HCT116 (cell line): ENCODE measurements around the gene THSD8. TPM values are rescaled to one million over a fixed set of nuclear protein-coding genes. Genes with fewer than 3 reads are reported as not detected.

Experiments
- ATAC-seq: fragments of 200-7000 bp; cut with Tn5 transposase; 2 replicates; pipeline ENCODE4 v1.9.1; 2020; ENCODE audit warnings: mild to moderate bottlenecking, moderate library complexity
- BruUV-seq: library from RNA; stranded (reverse); fragments of 400-500 nt; replicated peaks from 2 replicates; lab custom pipeline; 2021; lab: Mats Ljungman, UMichigan
- CTCF ChIA-PET: fragments of 300-600 bp; sonication (Branson Sonifier 250); formaldehyde crosslinking; loops from one replicate; lab custom pipeline; 2021; ENCODE audit warnings: antibody characterized with exemption; lab: Charles Lee
- POLR2A ChIA-PET: fragments of 300-600, 350-600 bp; sonication (Branson Sonifier 250); formaldehyde crosslinking; loops from one replicate; lab custom pipeline; 2021; ENCODE audit warnings: antibody characterized with exemption; lab: Charles Lee
- RAD21 ChIA-PET, 2 experiments: fragments of 300-600 bp; sonication (Branson Sonifier 250); formaldehyde crosslinking; loops; one replicate each; lab custom pipeline; 2023; ENCODE audit warnings: low total read pairs in 2 of 2; ENCODE audit not compliant: uncharacterized antibody in 2 of 2, unreplicated experiment in 2 of 2, low non-redundant PET in 1 of 2; lab: Charles Lee
- DNase-seq: peaks from one replicate; pipeline ENCODE4 v3.0.0-alpha.2; 2010; ENCODE audit warnings: low read depth, low spot score
- H2AFZ ChIP-seq: fragments of 200-600 bp; shearing (Covaris generic), sonication (generic); 2 replicates; pipeline ENCODE4 v1.6.1; 2017; ENCODE audit warnings: low read depth, mixed run types, mixed read lengths, antibody characterized with exemption, low read length; ENCODE audit not compliant: poor library complexity, severe bottlenecking
- H3K27ac ChIP-seq: 2 replicates; pipeline ENCODE4 v1.5.1; 2012; ENCODE audit warnings: low read depth, low read length
- H3K27me3 ChIP-seq: fragments of 200-600 bp; sonication (generic); 2 replicates; pipeline ENCODE4 v1.6.1; 2016; ENCODE audit warnings: mixed run types, low read length, mixed read lengths; ENCODE audit not compliant: insufficient read depth
- H3K36me3 ChIP-seq, 2 experiments: fragments of 200-500 bp in 1 of 2; fragments of 200-600 bp in 1 of 2; sonication (Bioruptor generic) in 1 of 2; sonication (generic) in 1 of 2; 2 replicates each; pipeline versions ENCODE4 v1.5.1 to v1.6.1; 2014 to 2016; ENCODE audit warnings: low read length in 2 of 2, inconsistent platforms in 1 of 2, mixed read lengths in 1 of 2, mixed run types in 1 of 2; ENCODE audit not compliant: insufficient read depth in 2 of 2, control insufficient read depth in 1 of 2
- H3K4me1 ChIP-seq, 2 experiments: fragments of 200-600 bp in 1 of 2; sonication (generic) in 1 of 2; 2 replicates each; pipeline versions ENCODE4 v1.5.1 to v1.6.1; 2012 to 2017; ENCODE audit warnings: low read length in 2 of 2, inconsistent platforms in 1 of 2, mild to moderate bottlenecking in 1 of 2, mixed read lengths in 1 of 2, mixed run types in 1 of 2, moderate library complexity in 1 of 2; ENCODE audit not compliant: insufficient read depth in 2 of 2, control insufficient read depth in 1 of 2
- H3K4me2 ChIP-seq: fragments of 200-600 bp; sonication (generic); 2 replicates; pipeline ENCODE4 v1.6.1; 2017; ENCODE audit warnings: mixed run types, low read length, mixed read lengths
- H3K4me3 ChIP-seq, 2 experiments: fragments of 200-600 bp in 1 of 2; sonication (generic) in 1 of 2; replicated peaks in 1 of 2; 2 replicates each; pipeline ENCODE4 v1.5.1; 2011 to 2016; ENCODE audit warnings: low read length in 2 of 2, control low read depth in 1 of 2, low read depth in 1 of 2, mild to moderate bottlenecking in 1 of 2, mixed read lengths in 1 of 2, mixed run types in 1 of 2
- H3K79me2 ChIP-seq: fragments of 200-600 bp; sonication (generic); 2 replicates; pipeline ENCODE4 v1.6.1; 2017; ENCODE audit warnings: mild to moderate bottlenecking, mixed run types, low read length, moderate library complexity, mixed read lengths; ENCODE audit not compliant: insufficient read depth
- H3K9ac ChIP-seq: fragments of 200-600 bp; sonication (generic); 2 replicates; pipeline ENCODE4 v1.6.1; 2016; ENCODE audit warnings: low read length, mixed read lengths
- H3K9me2 ChIP-seq: fragments of 200-600 bp; sonication (generic), shearing (Covaris generic); 2 replicates; pipeline ENCODE4 v1.6.1; 2017; ENCODE audit warnings: mixed run types, mild to moderate bottlenecking, moderate library complexity; ENCODE audit not compliant: insufficient read depth
- H3K9me3 ChIP-seq, 2 experiments: fragments of 200-500 bp in 1 of 2; fragments of 200-600 bp in 1 of 2; sonication (Bioruptor generic) in 1 of 2; sonication (generic) in 1 of 2; 2 replicates each; pipeline ENCODE4 v1.6.1; 2014 to 2017; ENCODE audit warnings: low read length in 2 of 2, mixed read lengths in 2 of 2, inconsistent platforms in 1 of 2, low read depth in 1 of 2, mild to moderate bottlenecking in 1 of 2, mixed run types in 1 of 2, moderate library complexity in 1 of 2; ENCODE audit not compliant: control insufficient read depth in 1 of 2, insufficient read depth in 1 of 2
- H4K20me1 ChIP-seq: fragments of 200-600 bp; sonication (generic), shearing (Covaris generic); 2 replicates; pipeline ENCODE4 v1.6.1; 2017; ENCODE audit warnings: mixed run types, mild to moderate bottlenecking, moderate library complexity; ENCODE audit not compliant: insufficient read depth
- ATF3 ChIP-seq: IDR thresholded peaks from 2 replicates; pipeline ENCODE4 v1.6.1; 2012
- CBX3 ChIP-seq: IDR thresholded peaks from 2 replicates; pipeline ENCODE4 v1.6.1; 2012; ENCODE audit warnings: low read depth
- CTCF ChIP-seq, 3 experiments: fragments of 200-600 bp in 1 of 3; sonication (generic) in 1 of 3; IDR thresholded peaks in 2 of 3; conservative IDR thresholded peaks in 1 of 3; 2 replicates each; pipeline ENCODE4 v1.5.1; 2012 to 2017; ENCODE audit warnings: low read depth in 2 of 3, low read length in 2 of 3, antibody characterized with exemption in 1 of 3, borderline replicate concordance in 1 of 3, control low read depth in 1 of 3, mild to moderate bottlenecking in 1 of 3, mixed read lengths in 1 of 3, mixed run types in 1 of 3, moderate library complexity in 1 of 3; ENCODE audit not compliant: insufficient read depth in 1 of 3
- ELF1 ChIP-seq: IDR thresholded peaks from 2 replicates; pipeline ENCODE4 v1.6.1; 2012; ENCODE audit warnings: low read depth, borderline replicate concordance
- EZH2 ChIP-seq: fragments of 200-600 bp; sonication (generic); IDR thresholded peaks from 2 replicates; pipeline ENCODE4 v1.6.1; 2017; ENCODE audit warnings: antibody characterized with exemption, mixed run types
- FOSL1 ChIP-seq: IDR thresholded peaks from 2 replicates; pipeline ENCODE4 v1.6.1; 2012; ENCODE audit warnings: low read depth
- JUND ChIP-seq: IDR thresholded peaks from 2 replicates; pipeline ENCODE4 v1.6.1; 2012
- POLR2A ChIP-seq: IDR thresholded peaks from 2 replicates; pipeline ENCODE4 v1.7.0; 2011; ENCODE audit warnings: borderline replicate concordance; ENCODE audit not compliant: insufficient read depth, insufficient read length; ENCODE audit errors: extremely low read depth
- POLR2AphosphoS5 ChIP-seq: IDR thresholded peaks from 2 replicates; pipeline ENCODE4 v1.6.1; 2011; ENCODE audit warnings: mild to moderate bottlenecking, low read depth, low read length, moderate library complexity
- RAD21 ChIP-seq: IDR thresholded peaks from 2 replicates; pipeline ENCODE4 v1.6.1; 2012; ENCODE audit warnings: low read depth, mild to moderate bottlenecking
- SIN3A ChIP-seq: IDR thresholded peaks from 2 replicates; pipeline ENCODE4 v1.6.1; 2012; ENCODE audit warnings: low read depth
- SP1 ChIP-seq: IDR thresholded peaks from 2 replicates; pipeline ENCODE4 v1.6.1; 2012; ENCODE audit warnings: low read depth
- SRF ChIP-seq: IDR thresholded peaks from 2 replicates; pipeline ENCODE4 v1.6.1; 2012; ENCODE audit warnings: low read depth
- YY1 ChIP-seq: IDR thresholded peaks from 2 replicates; pipeline ENCODE4 v1.6.1; 2011; ENCODE audit warnings: low read length, low read depth, moderate library complexity, mild to moderate bottlenecking; ENCODE audit not compliant: insufficient replicate concordance; ENCODE audit errors: extremely low read depth
- ZFX ChIP-seq: fragments of 450-650 bp; IDR thresholded peaks from 2 replicates; pipeline ENCODE4 v1.6.1; 2017
- intact Hi-C: fragments of 100-400 bp; cut with micrococcal nuclease; formaldehyde crosslinking; loops from 2 replicates; pipeline ENCODE4 v1.10.0; 2022
- total RNA-seq: library from RNA; stranded (reverse); gene quantifications from one replicate; pipeline ENCODE4 v1.2.1, GENCODE V29; 2021; ENCODE audit not compliant: unreplicated experiment

THSD8 gene
- total RNA-seq, 1 experiment from 2014 or later = 33.3 TPM

- Histone ChIP-seq H4K20me1 (no peaks in the 10 kb centered on the region), H3K4me3 (no peak overlapping the region), H3K36me3 (peaks cover 14 to 16% of the 10 kb centered on the region in 2 experiments), H2AFZ (no peak overlapping the region), H3K9me2 (no peaks in the 10 kb centered on the region), H3K9ac (no peak overlapping the region), H3K27me3 (no peaks in the 10 kb centered on the region), H3K4me1 (peaks cover 2 to 11% of the 10 kb centered on the region in 2 experiments; a peak in 2 of 4 replicates), H3K79me2 (no peaks in the 10 kb centered on the region), H3K4me2 (no peak overlapping the region), H3K9me3 (no peaks in the 10 kb centered on the region), H3K27ac (no peak overlapping the region)
- ChIA-PET CTCF (interaction anchor here (1.3 to 4.5 kb wide), 5 partner anchors 9 to 82 kb away, joined by 3 to 123 read pairs (median 35); partner anchors contain the start of genes HOOK2 and JUNB), RAD21 (no interaction called here), POLR2A (interaction anchor here (5.4 kb wide), 1 partner anchor 29 kb away, joined by 98 read pairs; the partner anchor contains the start of gene JUNB)
- intact Hi-C loops = no loop called here
- no TSS peak for BruUV-seq
- TF ChIP-seq ELF1 = no peak
- TF ChIP-seq CBX3 = no peak
- TF ChIP-seq ZFX = no peak
- TF ChIP-seq EZH2 = no peak
- no peak for TF ChIP-seq SP1
- no peak for TF ChIP-seq SIN3A
- no peak for TF ChIP-seq POLR2A
- no peak for TF ChIP-seq SRF
- no peak for TF ChIP-seq POLR2AphosphoS5
- TF ChIP-seq YY1 = no peak
- TF ChIP-seq FOSL1 = no peak
- TF ChIP-seq ATF3 = no peak
- no peak for TF ChIP-seq RAD21
- TF ChIP-seq JUND = no peak
- no peak for TF ChIP-seq CTCF (IDR thresholded peaks at IDR 0.05 in 2 of 3, conservative IDR thresholded peaks at IDR 0.05 in 1 of 3; ENCODE audit: borderline replicate concordance in 1 of 3, insufficient read depth in 1 of 3, low read depth in 2 of 3, low read length in 2 of 3)
- ATAC-seq = no peak
- DNase-seq = no peak
Observed at GRCh38 chr19:12764698-12765097, 37.2 kb upstream of the THSD8 start.
